T-helper 1 cell treated with Interleukin-12 subunit alpha and Interleukin-12 subunit beta and Interleukin-4 antibody, amounts not matched to agents 30 ng/mL and 1 ng/mL, for 36 hours (primary cell): ENCODE measurements around the gene ABHD2. TPM values are rescaled to one million over a fixed set of nuclear protein-coding genes. Genes with fewer than 3 reads are reported as not detected.

Source experiments
- intact Hi-C: fragments of 100-400 bp; cut with micrococcal nuclease; formaldehyde crosslinking; loops from one replicate; pipeline ENCODE4 v1.15.1; 2024
- total RNA-seq: library from RNA; stranded (reverse); gene quantifications from 2 replicates; pipeline ENCODE4 v1.2.3, GENCODE V29; 2022

The ABHD2 gene
- total RNA-seq, 1 donor from 2014 or later, result 65.0 TPM

GRCh38 chr15:89136818-89137772, 48.8 kb downstream of the ABHD2 start:
- intact Hi-C loops, result no loop called here

DNA sequence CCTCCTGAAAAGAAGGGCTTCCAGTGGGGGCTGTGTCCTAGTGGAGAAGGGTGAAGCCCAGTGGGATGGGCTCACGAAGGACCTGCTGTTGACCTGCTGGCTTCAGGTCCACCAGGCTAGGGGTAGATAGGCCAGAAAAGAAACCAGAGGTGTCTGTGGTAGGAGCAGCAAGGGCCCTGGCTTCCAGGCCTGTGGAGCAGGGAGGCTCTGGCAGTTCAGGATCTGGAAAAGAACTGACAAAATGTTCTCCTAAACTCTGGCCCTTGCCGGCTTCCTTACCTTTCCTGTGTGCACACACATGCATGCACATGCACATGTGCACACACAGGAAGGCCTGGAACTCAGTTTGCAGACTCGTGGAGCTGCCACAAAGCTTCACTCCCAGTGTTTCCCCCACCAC, 49.7 kb downstream of the ABHD2 start:
- intact Hi-C loops, result no loop called here

- intact Hi-C loops, result no loop called here
Observed at GRCh38 chr15:89138999-89139612, 50.9 kb downstream of the ABHD2 start.

- intact Hi-C loops, result loop anchor here (5.0 kb wide), 1 partner anchor 37 kb away; no protein-coding TSS in a partner anchor
Observed at GRCh38 chr15:89139613-89140499, 51.6 kb downstream of the ABHD2 start.

GRCh38 chr15:89140595-89140994, 52.3 kb downstream of the ABHD2 start:
- intact Hi-C loops, result loop anchor here (5.0 kb wide), 1 partner anchor 37 kb away; no protein-coding TSS in a partner anchor

GRCh38 chr15:89141159-89141558, 52.9 kb downstream of the ABHD2 start:
- intact Hi-C loops, result loop anchor here (5.0 kb wide), 1 partner anchor 36 kb away; no protein-coding TSS in a partner anchor

DNA sequence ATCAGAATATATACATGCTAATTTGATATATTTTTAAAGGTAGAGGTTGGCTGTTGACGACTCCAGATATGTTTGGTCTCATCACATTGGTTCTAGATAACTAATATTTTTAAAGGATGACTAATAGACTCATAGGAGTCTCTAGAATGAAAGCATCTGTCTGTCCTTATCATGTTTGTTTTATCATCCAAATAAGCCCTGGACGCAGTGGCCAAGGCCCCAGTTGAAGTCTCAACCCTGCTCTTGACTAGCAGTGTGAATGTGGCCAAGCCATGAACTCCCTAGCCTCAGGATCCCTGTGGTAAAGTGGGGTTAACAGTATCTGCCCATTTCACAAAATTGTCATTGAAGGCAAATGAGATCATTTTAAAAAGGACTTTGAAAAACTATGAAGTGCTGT, 53.6 kb downstream of the ABHD2 start:
- intact Hi-C loops, result loop anchor here (5.0 kb wide), 1 partner anchor 35 kb away; no protein-coding TSS in a partner anchor

- intact Hi-C loops, result loop anchor here (5.0 kb wide), 1 partner anchor 35 kb away; no protein-coding TSS in a partner anchor
Observed at GRCh38 chr15:89142423-89142822, 54.2 kb downstream of the ABHD2 start.

GRCh38 chr15:89143503-89144162, 55.4 kb downstream of the ABHD2 start:
- intact Hi-C loops, result loop anchor here (5.0 kb wide), 1 partner anchor 34 kb away; no protein-coding TSS in a partner anchor

DNA sequence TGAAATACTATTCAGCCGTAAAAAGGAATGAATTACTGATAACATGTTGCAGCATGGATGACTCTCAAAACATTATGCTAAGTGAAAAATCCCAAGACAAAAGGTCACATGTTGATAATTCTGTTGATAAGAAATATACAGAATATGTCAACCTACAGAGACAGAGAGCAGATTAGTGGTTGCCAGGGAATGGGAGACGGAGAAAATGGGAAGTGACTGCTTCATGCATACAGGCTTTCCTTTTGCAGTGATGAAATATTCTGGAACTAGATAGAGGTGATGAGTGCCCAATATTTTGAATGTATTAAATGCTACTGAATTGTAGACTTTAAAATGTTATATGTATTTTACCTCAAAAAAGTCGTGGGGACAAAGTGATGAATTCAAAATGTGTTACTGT, 56.2 kb downstream of the ABHD2 start:
- intact Hi-C loops, result loop anchor here (5.0 kb wide), 1 partner anchor 33 kb away; no protein-coding TSS in a partner anchor

DNA sequence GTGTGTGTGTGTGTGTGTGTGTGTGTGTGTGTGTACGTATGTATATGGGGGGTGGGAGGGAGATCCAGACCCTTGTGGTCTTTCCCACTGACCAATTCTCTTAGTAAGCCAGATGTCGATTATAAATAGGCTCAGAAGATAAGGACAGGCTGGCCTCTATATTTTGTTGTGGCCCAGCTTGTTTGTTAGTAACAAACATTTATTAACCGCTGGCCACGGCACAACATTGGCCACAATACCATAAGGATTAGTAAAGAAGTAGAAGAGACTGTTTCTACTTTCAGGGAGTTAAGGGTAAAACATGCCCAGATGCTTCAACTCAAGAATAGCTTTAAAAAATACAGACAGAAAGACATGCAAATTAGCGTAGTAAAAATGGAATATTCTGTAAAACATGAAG, 58.1 kb downstream of the ABHD2 start:
- intact Hi-C loops, result no loop called here

DNA sequence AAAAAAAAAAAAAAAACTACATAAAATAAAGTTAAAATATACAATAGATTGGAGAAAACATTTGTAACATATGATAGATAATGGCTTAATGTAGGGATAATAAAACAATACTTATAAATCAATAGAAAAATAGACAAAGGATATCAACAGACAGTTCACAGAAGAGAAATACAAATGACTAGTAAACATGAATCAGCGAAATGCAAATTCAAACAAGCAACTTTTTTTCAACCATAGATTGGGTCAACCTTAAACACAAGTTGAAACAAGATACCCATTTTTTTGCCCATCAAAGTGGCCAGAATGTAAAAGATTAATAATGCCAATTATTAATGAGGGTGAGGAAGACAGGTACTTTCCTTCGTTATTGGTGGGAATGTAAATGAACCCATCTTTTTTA, 59.9 kb downstream of the ABHD2 start:
- intact Hi-C loops, result no loop called here

DNA sequence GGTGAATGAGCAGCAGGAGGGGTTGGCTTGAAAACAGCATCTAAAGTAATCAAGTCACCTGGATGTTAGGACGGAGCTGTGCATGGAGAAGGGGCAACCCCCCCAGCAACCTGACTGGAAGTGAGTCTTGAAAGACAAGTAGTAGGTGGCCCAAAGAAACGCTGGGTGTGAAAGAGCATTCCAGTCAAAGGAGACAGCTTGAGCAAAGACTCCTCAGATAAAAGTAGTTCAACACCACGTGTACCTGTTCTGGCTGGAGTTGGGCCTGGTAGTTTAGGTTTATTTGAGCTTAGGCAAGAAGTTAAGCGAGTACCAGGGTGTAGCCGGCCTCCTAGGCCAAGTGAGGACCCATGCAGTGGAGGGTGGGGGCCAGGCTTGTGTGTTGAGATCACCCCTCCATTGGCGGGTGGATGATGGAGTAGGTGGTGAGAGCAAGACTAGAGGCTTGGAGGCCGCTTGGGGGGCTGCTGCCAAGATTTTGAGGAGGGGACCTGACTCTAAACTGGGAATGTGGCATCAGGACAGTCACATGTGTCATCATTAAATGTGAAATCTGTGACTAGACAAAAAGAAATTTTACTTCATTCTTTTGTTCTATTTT, 61.3 kb downstream of the ABHD2 start:
- intact Hi-C loops, result no loop called here

DNA sequence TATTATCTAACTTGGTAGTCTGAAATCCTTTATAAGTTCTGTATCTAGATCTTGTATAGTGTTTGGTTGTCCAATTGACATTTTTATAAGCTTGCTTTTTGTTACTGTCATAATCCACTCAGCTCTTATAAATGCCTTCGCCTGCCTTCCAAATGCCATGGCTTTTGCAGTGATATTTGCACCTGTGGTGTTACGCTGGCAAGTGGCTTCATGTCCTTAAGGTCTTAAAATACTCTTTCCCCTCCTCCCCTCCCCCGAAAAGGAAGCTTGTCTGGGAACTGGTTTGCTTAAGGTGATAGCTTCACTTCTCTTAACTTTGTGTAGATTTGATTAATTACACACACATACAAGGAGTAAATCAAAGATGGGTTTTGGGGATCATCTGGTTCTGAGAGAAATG, 62.0 kb downstream of the ABHD2 start:
- intact Hi-C loops, result no loop called here

GRCh38 chr15:89150762-89151664, 62.8 kb downstream of the ABHD2 start:
- intact Hi-C loops, result no loop called here

GRCh38 chr15:89155122-89155521, 66.9 kb downstream of the ABHD2 start:
- intact Hi-C loops, result no loop called here

DNA sequence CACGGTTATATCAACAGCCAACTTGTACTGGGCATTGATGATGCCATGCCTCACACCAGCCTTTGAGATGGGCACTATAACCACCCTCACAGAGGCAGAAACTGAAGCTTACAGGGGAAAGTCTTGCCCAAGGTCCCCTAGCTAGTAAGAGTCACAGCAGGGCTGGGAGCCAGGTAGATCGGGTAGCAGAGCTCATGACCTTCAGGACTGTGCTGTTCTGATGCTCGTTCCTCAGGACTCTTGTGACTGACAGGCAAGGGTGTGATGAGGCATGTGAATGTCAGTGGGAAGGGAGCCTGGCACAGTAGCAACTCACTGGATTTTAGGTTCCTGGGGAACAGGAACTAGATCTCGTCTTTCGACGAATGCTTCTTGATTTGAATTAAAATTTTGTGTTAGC, 67.4 kb downstream of the ABHD2 start:
- intact Hi-C loops, result no loop called here

DNA sequence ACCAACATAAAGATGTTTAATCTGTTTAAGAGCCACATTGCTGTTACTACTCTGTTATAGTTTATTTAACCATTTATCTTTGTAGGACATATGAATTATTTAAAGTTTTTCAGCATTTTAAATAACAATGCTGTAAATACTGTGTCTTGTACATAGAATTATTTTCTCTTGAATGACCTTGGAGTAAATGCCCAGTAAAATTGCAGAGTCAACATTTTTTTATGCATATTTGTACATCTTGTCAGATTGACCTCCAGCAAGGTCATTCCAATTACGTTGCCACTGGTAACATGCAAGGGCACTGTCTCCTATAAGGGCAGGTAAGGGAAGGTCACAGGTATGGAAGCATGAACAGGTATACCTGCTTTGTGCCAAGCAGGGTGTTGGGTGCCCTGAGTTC, 68.8 kb downstream of the ABHD2 start:
- intact Hi-C loops, result no loop called here

DNA sequence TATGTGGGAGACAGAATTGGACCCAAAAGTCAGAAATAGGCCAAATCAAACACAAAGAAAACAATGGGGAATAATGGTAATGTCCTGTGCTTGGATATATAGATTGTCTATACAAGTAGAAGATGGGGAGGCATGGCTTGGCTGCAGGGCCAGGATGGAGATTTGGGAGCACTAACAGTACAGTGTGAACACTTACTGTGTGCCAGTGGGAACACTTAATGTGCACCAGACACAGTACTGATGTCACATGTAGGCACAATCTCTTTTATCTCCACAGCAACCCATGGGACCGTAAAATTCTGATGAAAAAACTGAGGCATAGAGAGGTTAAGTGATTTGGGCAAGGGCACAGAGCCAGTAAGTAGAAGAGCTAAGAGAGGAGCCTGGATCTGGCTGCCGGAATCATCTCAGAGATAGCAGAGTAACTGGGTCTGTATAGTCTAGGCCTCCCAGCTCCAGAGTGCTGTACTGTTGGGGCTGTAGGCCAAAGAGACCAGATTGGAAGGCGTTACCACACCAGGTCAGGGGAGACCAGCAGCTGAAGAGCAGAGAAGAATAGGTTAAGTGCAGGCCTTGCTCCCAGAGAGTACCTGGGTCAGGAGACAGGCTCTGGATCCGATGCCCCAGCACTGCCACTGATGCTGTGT, 69.8 kb downstream of the ABHD2 start:
- intact Hi-C loops, result no loop called here
